GM23248 (cell line): ENCODE data around the gene PNPLA3. TPM values are rescaled to one million over a fixed set of nuclear protein-coding genes. Genes with fewer than 3 reads are reported as not detected.

Experiments used
- DNase-seq: peaks from one replicate; pipeline ENCODE4 v3.0.0-alpha.2; 2015
- H2AFZ ChIP-seq: fragments of 200-600 bp; sonication (generic); 2 replicates; pipeline ENCODE4 v1.6.1; 2016; ENCODE audit warnings: antibody characterized with exemption
- H3F3A ChIP-seq: fragments of 200-600 bp; sonication (generic); 2 replicates; pipeline ENCODE4 v1.6.1; 2016; ENCODE audit warnings: mild to moderate bottlenecking, antibody characterized with exemption, mixed run types; ENCODE audit not compliant: insufficient read depth
- H3K27ac ChIP-seq: fragments of 200-600 bp; sonication (generic); 2 replicates; pipeline ENCODE4 v1.5.1; 2016; ENCODE audit warnings: mild to moderate bottlenecking
- H3K27me3 ChIP-seq: fragments of 200-600 bp; sonication (generic); replicated peaks from 2 replicates; pipeline ENCODE4 v1.6.1; 2016; ENCODE audit warnings: mild to moderate bottlenecking; ENCODE audit not compliant: insufficient read depth
- H3K36me3 ChIP-seq: fragments of 200-600 bp; sonication (generic); 2 replicates; pipeline ENCODE4 v1.6.1; 2016; ENCODE audit warnings: low read depth, mild to moderate bottlenecking
- H3K4me1 ChIP-seq: fragments of 200-600 bp; sonication (generic); 2 replicates; pipeline ENCODE4 v1.6.1; 2016; ENCODE audit warnings: mild to moderate bottlenecking; ENCODE audit not compliant: insufficient read depth
- H3K4me2 ChIP-seq: fragments of 200-600 bp; sonication (generic); one replicate; pipeline ENCODE4 v1.6.1; 2016; ENCODE audit warnings: mild to moderate bottlenecking; ENCODE audit not compliant: unreplicated experiment
- H3K4me3 ChIP-seq: fragments of 200-600 bp; sonication (generic); 2 replicates; pipeline ENCODE4 v1.5.1; 2016; ENCODE audit warnings: mild to moderate bottlenecking
- H3K79me2 ChIP-seq: fragments of 200-600 bp; sonication (generic); 2 replicates; pipeline ENCODE4 v1.6.1; 2016; ENCODE audit warnings: mild to moderate bottlenecking; ENCODE audit not compliant: insufficient read depth
- H3K9ac ChIP-seq: fragments of 200-600 bp; sonication (generic); 2 replicates; pipeline ENCODE4 v1.6.1; 2016; ENCODE audit warnings: mild to moderate bottlenecking
- H3K9me2 ChIP-seq: fragments of 200-600 bp; sonication (generic); 2 replicates; pipeline ENCODE4 v1.6.1; 2016; ENCODE audit warnings: mixed run types, mild to moderate bottlenecking, moderate library complexity; ENCODE audit not compliant: insufficient read depth
- H3K9me3 ChIP-seq: fragments of 200-600 bp; sonication (generic); one replicate; pipeline ENCODE4 v1.6.1; 2017; ENCODE audit warnings: low read depth
- H4K20me1 ChIP-seq: fragments of 200-600 bp; sonication (generic); 2 replicates; pipeline ENCODE4 v1.6.0; 2016; ENCODE audit not compliant: insufficient read depth
- EZH2 ChIP-seq: fragments of 200-600 bp; sonication (generic); IDR thresholded peaks from 2 replicates; pipeline ENCODE4 v1.6.1; 2018; ENCODE audit warnings: antibody characterized with exemption, mild to moderate bottlenecking; ENCODE audit not compliant: insufficient read depth, poor library complexity, severe bottlenecking
- EZH2phosphoT487 ChIP-seq: fragments of 200-600 bp; sonication (generic); IDR thresholded peaks from 2 replicates; pipeline ENCODE4 v1.6.1; 2018; ENCODE audit warnings: antibody characterized with exemption, moderate library complexity, mild to moderate bottlenecking, low read depth; ENCODE audit not compliant: insufficient read depth
- WGBS, 2 experiments: methylation state at CpG; one replicate each; pipeline ENCODE4 v1.1.6; 2015 to 2017; ENCODE audit warnings: low lambda C conversion rate in 2 of 2, low coverage in 1 of 2; ENCODE audit errors: missing lambda C conversion rate in 2 of 2; 5-methylcytosine and 5-hydroxymethylcytosine counted together
- in situ Hi-C: fragments of 300-500 bp; cut with MboI; formaldehyde crosslinking; loops from 2 replicates; pipeline ENCODE4 v1.15.0; 2020
- polyA plus RNA-seq: library from polyadenylated mRNA; unstranded; fragments of >200 nt; fragmentation: Nextera tagmentation; extraction: Ambion mirVana; gene quantifications from 2 replicates; pipeline ENCODE4 v1.2.1, GENCODE V29; 2016
- total RNA-seq: library from RNA; depleted of rRNA; stranded (reverse); fragments of >200 nt; shearing (Covaris generic); gene quantifications from 2 replicates; pipeline ENCODE4 v1.2.3, GENCODE V29; 2014; rRNA removed

The PNPLA3 gene, protein sequence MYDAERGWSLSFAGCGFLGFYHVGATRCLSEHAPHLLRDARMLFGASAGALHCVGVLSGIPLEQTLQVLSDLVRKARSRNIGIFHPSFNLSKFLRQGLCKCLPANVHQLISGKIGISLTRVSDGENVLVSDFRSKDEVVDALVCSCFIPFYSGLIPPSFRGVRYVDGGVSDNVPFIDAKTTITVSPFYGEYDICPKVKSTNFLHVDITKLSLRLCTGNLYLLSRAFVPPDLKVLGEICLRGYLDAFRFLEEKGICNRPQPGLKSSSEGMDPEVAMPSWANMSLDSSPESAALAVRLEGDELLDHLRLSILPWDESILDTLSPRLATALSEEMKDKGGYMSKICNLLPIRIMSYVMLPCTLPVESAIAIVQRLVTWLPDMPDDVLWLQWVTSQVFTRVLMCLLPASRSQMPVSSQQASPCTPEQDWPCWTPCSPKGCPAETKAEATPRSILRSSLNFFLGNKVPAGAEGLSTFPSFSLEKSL
- total RNA-seq = 0.13 and 0.54 TPM in 2 replicates
- 1.2 and 1.4 TPM in 2 replicates for polyA plus RNA-seq

DNA sequence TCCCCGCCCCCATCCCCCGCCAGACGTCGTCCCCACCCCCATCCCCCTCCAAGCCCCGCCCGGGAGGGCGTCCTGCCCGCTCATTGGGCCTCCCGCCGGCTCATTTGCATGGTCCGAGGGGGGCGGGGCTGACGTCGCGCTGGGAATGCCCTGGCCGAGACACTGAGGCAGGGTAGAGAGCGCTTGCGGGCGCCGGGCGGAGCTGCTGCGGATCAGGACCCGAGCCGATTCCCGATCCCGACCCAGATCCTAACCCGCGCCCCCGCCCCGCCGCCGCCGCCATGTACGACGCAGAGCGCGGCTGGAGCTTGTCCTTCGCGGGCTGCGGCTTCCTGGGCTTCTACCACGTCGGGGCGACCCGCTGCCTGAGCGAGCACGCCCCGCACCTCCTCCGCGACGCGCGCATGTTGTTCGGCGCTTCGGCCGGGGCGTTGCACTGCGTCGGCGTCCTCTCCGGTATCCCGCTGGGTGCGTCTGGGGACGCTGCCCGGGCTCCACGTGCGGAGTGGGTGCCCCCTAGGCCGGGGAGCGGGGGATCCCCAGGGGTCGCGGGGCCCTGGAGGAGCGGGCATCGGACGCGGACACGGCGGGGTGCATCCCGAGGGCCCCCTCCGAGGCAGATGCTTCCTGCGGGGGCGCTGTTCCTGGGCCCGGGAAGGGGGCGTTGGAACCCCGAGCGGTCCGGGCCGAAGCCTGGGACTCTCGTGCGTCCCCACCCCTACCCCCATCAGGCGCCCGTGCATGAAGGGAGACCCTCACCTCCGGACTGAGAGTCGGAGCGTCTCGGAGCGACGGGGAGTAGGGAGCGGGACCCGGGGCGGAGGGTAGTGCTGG lies at the start of gene PNPLA3:
Gene PNPLA3, plus strand, starts transcription at position 175 of the 834 bp plus-strand sequence. Its CDS starts 107 bp downstream, at position 282.
- Histone ChIP-seq H3K9me2 (no peaks in the 10 kb centered on the region), H3F3A (no peaks in the 10 kb centered on the region; the same call in 1 of the 2 replicates), H3K4me2 (peak within 1 kb of the TSS; percentile 49), H3K4me1 (peaks cover 23% of the 10 kb centered on the region), H3K36me3 (no peaks in the 10 kb centered on the region), H3K4me3 (peak within 1 kb of the TSS; percentile 71), H3K27ac (no peak within 1 kb of the TSS), H3K79me2 (no peaks in the 10 kb centered on the region), H2AFZ (peak within 1 kb of the TSS; percentile 90), H3K9me3 (no peaks in the 10 kb centered on the region), H4K20me1 (no peaks in the 10 kb centered on the region), H3K27me3 (no peaks in the 10 kb centered on the region), H3K9ac (peak within 1 kb of the TSS; percentile 67)
- in situ Hi-C loops = no loop called here
- peak; percentile 90 for DNase-seq
- no peak for TF ChIP-seq EZH2
- TF ChIP-seq EZH2phosphoT487 = no peak
- WGBS, 2 experiments = 3 to 7% methylated on average over 45 to 48 of the region's 100 CpGs

DNA sequence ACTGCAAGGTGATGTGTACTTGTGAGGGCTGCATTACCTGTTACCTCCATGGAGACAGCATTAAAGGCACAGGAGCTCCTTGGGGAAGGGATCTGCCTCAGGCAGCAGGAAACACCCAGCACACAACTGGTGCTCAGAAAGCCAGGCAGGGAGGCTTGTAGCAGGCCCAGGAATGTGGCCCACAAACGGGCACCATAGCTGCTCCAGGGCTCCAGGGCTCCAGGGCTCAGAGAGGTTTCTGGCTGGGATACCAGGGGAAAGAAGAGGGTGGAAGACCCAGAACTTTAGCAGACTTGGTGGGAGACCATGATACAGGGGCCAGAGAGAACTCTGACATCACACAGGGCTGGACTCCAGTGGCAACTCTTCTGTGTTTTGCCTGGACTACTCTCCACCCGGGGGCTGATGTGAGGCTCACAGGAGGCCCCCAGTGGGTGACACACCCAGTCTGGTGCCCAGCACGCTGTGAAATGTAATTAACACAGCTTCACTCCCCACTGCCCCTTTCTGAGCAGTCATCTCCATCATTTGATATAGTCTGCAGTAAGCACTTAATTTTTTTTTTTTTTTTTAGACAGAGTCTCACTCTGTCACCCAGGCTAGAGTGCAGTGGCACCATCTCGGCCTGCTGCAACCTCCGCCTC lies 46.6 kb upstream of the PNPLA3 start:
- Histone ChIP-seq H3K4me3 (no peak overlapping the region), H3K27ac (no peak overlapping the region), H3K36me3 (no peaks in the 10 kb centered on the region), H3F3A (no peaks in the 10 kb centered on the region), H3K9me2 (no peaks in the 10 kb centered on the region), H2AFZ (no peak overlapping the region), H3K4me2 (no peak overlapping the region), H3K9me3 (no peaks in the 10 kb centered on the region), H3K79me2 (no peaks in the 10 kb centered on the region), H3K9ac (no peak overlapping the region), H3K4me1 (no peaks in the 10 kb centered on the region), H4K20me1 (no peaks in the 10 kb centered on the region), H3K27me3 (peaks cover 37% of the 10 kb centered on the region)
- DNase-seq = no peak
- in situ Hi-C loops = no loop called here
- WGBS, 2 experiments = 21 to 24% methylated on average over 5 of the region's 5 CpGs
- no peak for TF ChIP-seq EZH2
- no peak for TF ChIP-seq EZH2phosphoT487

DNA sequence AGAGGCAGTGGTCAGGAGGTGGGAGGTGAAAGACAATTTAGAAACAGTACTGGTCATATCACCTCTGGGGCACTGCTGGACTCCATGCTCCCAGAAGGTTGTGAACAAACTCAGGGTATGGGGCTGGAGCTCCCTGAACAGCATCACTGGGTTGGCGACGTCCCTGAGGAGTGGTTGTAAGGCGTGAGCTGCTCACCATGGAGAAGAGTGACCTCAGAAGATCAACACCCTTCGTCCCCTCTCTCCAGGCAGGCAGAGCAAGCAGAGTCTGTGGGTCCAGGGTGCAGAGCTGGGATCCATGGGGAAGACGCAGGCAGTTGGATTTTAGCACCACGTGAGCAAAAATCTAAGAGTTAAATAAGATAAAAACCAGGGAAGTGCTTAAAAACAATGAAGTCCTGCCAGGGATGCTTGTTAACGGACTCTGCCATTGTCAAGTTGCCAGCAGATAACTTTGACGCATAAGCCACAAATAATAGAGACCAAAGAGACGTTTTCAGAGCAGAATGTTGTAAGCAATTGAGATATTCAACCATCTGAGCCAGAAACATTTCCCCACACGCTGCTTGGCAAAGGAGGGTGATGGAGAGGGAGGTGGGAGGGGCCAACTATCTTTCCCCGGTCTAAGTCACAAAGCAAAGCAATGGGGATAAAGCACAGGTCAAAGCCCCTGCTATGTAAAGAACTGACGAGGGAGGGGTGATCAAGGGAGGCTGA lies 45.4 kb upstream of the PNPLA3 start:
- DNase-seq = no peak
- Histone ChIP-seq H3K4me3 (no peak overlapping the region), H3K27me3 (peaks cover 34% of the 10 kb centered on the region), H3K4me1 (no peaks in the 10 kb centered on the region), H3F3A (peaks cover 3% of the 10 kb centered on the region; the same call in 1 of the 2 replicates), H3K36me3 (no peaks in the 10 kb centered on the region), H2AFZ (no peak overlapping the region), H4K20me1 (no peaks in the 10 kb centered on the region), H3K27ac (no peak overlapping the region), H3K9ac (no peak overlapping the region), H3K9me3 (no peaks in the 10 kb centered on the region), H3K79me2 (no peaks in the 10 kb centered on the region), H3K9me2 (no peaks in the 10 kb centered on the region), H3K4me2 (no peak overlapping the region)
- 18 to 21% methylated on average over 12 of the region's 12 CpGs for WGBS, 2 experiments
- no peak for TF ChIP-seq EZH2
- no peak for TF ChIP-seq EZH2phosphoT487
- in situ Hi-C loops = no loop called here
